Endothelial cell of umbilical vein (primary cell): ENCODE data around the gene CEACAM3. TPM values are rescaled to one million over a fixed set of nuclear protein-coding genes. Genes with fewer than 3 reads are reported as not detected.

ENCODE experiments used
- BruUV-seq: library from RNA; stranded (reverse); fragments of 400-500 nt; replicated peaks from 2 replicates; lab custom pipeline; 2021; lab: Mats Ljungman, UMichigan
- CTCF ChIA-PET: fragments of 300-600, 350-600 bp; sonication (Branson Sonifier 250); formaldehyde crosslinking; loops from one replicate; lab custom pipeline; 2021; ENCODE audit warnings: antibody characterized with exemption, inconsistent platforms; lab: Charles Lee
- POLR2A ChIA-PET: fragments of 300-600, 350-600 bp; sonication (Branson Sonifier 250); formaldehyde crosslinking; loops from one replicate; lab custom pipeline; 2021; ENCODE audit warnings: antibody characterized with exemption, inconsistent platforms; lab: Charles Lee
- DNase-seq: peaks from one replicate; pipeline ENCODE4 v3.0.0-alpha.2; 2011; ENCODE audit warnings: low read depth, low spot score
- FAIRE-seq: peaks from 2 replicates; lab custom pipeline; 2011; peaks lifted over from hg19 to GRCh38; lab: Jason Lieb, UNC
- H2AFZ ChIP-seq: 2 replicates; pipeline ENCODE4 v1.6.0; 2012; ENCODE audit warnings: low read depth, low read length, control low read depth, inconsistent platforms
- H3K27ac ChIP-seq: 2 replicates; pipeline ENCODE4 v1.5.1; 2011; ENCODE audit warnings: low read depth, mild to moderate bottlenecking, control low read depth, low read length, moderate library complexity; ENCODE audit not compliant: insufficient read depth
- H3K27me3 ChIP-seq, 2 experiments: 2 replicates each; pipeline versions ENCODE4 v1.6.0 to v1.6.1; 2011; ENCODE audit warnings: low read length in 2 of 2, mixed read lengths in 1 of 2; ENCODE audit not compliant: control insufficient read depth in 2 of 2, insufficient read depth in 2 of 2
- H3K36me3 ChIP-seq, 2 experiments: 2 replicates in 1 of 2; 3 replicates in 1 of 2; pipeline ENCODE4 v1.5.1; 2011; ENCODE audit warnings: low read length in 2 of 2, mild to moderate bottlenecking in 1 of 2, moderate library complexity in 1 of 2; ENCODE audit not compliant: control insufficient read depth in 2 of 2, insufficient read depth in 2 of 2; ENCODE audit errors: extremely low read depth in 1 of 2
- H3K4me1 ChIP-seq: 3 replicates; pipeline ENCODE4 v1.5.1; 2011; ENCODE audit warnings: mild to moderate bottlenecking, low read length; ENCODE audit not compliant: control insufficient read depth, insufficient read depth; ENCODE audit errors: extremely low read depth
- H3K4me2 ChIP-seq: 2 replicates; pipeline ENCODE4 v1.6.1; 2011; ENCODE audit warnings: low read length, control low read depth, mixed read lengths; ENCODE audit not compliant: insufficient read depth
- H3K4me3 ChIP-seq, 3 experiments: fragments of 200-600 bp in 1 of 3; sonication (generic), shearing (Covaris generic) in 1 of 3; replicated peaks in 1 of 3; 2 replicates each; pipeline ENCODE4 v1.5.1; 2011 to 2016; ENCODE audit warnings: control low read depth in 3 of 3, low read length in 3 of 3, mild to moderate bottlenecking in 2 of 3, inconsistent platforms in 1 of 3, low read depth in 1 of 3, moderate library complexity in 1 of 3; ENCODE audit not compliant: insufficient read depth in 1 of 3
- H3K79me2 ChIP-seq: 2 replicates; pipeline ENCODE4 v1.6.0; 2012; ENCODE audit warnings: low read length, inconsistent platforms; ENCODE audit not compliant: control insufficient read depth, insufficient read depth
- H3K9ac ChIP-seq: replicated peaks from 2 replicates; pipeline ENCODE3; 2011; ENCODE audit warnings: low read length, control low read depth; ENCODE audit not compliant: insufficient read depth; ENCODE audit errors: extremely low read depth
- H3K9me1 ChIP-seq: replicated peaks from 3 replicates; pipeline ENCODE4 v1.6.0; 2011; ENCODE audit warnings: mild to moderate bottlenecking, low read length; ENCODE audit not compliant: control insufficient read depth, insufficient read depth; ENCODE audit errors: extremely low read depth
- H3K9me3 ChIP-seq: replicated peaks from 2 replicates; pipeline ENCODE4 v1.5.1; 2012; ENCODE audit warnings: low read length, inconsistent platforms; ENCODE audit not compliant: control insufficient read depth, insufficient read depth
- H4K20me1 ChIP-seq: replicated peaks from 2 replicates; pipeline ENCODE3; 2011; ENCODE audit warnings: mild to moderate bottlenecking, low read length; ENCODE audit not compliant: control insufficient read depth, insufficient read depth; ENCODE audit errors: extremely low read depth
- CTCF ChIP-seq, 2 donors: IDR thresholded peaks; 1 replicate in 1 of 2; 2 replicates in 1 of 2; pipeline ENCODE4 v1.5.1; 2011; ENCODE audit warnings: low read length in 2 of 2, mild to moderate bottlenecking in 2 of 2, moderate library complexity in 2 of 2, control low read depth in 1 of 2, inconsistent platforms in 1 of 2, low read depth in 1 of 2; ENCODE audit not compliant: insufficient read depth in 1 of 2; ENCODE audit errors: extremely low read depth in 1 of 2
- EZH2 ChIP-seq: IDR thresholded peaks from 2 replicates; pipeline ENCODE4 v1.6.1; 2012; ENCODE audit warnings: borderline replicate concordance, low read depth, mild to moderate bottlenecking, moderate library complexity, low read length, inconsistent platforms; ENCODE audit not compliant: severe bottlenecking
- FOS ChIP-seq: IDR thresholded peaks from 2 replicates; pipeline ENCODE4 v1.6.1; 2011; ENCODE audit warnings: mild to moderate bottlenecking, low read length, moderate library complexity, borderline replicate concordance; ENCODE audit not compliant: insufficient read depth
- GATA2 ChIP-seq: IDR thresholded peaks from 2 replicates; pipeline ENCODE4 v1.7.0; 2011; ENCODE audit warnings: low read depth, mild to moderate bottlenecking, moderate library complexity, mixed read lengths, low read length; ENCODE audit not compliant: insufficient read length, insufficient read depth
- JUN ChIP-seq: IDR thresholded peaks from 2 replicates; pipeline ENCODE4 v1.6.1; 2011; ENCODE audit warnings: borderline replicate concordance, low read depth; ENCODE audit not compliant: insufficient read length, insufficient read depth
- MAX ChIP-seq: IDR thresholded peaks from 2 replicates; pipeline ENCODE4 v1.6.1; 2011; ENCODE audit not compliant: insufficient read depth, insufficient read length
- MYC ChIP-seq: IDR thresholded peaks from one replicate; pipeline ENCODE4 v1.6.1; 2011; ENCODE audit warnings: mild to moderate bottlenecking, low read depth, low read length
- POLR2A ChIP-seq: IDR thresholded peaks from 2 replicates; pipeline ENCODE4 v1.6.1; 2012; ENCODE audit warnings: low read depth, mild to moderate bottlenecking, control low read depth, low read length
- POLR2AphosphoS5 ChIP-seq: IDR thresholded peaks from 2 replicates; pipeline ENCODE4 v1.6.1; 2012; ENCODE audit warnings: low read depth, mild to moderate bottlenecking, control low read depth, low read length, moderate library complexity; ENCODE audit not compliant: insufficient read depth
- dilution Hi-C: fragments of 300-500 bp; cut with MboI; formaldehyde crosslinking; loops from one replicate; pipeline ENCODE4 v1.15.0; 2019; ENCODE audit warnings: low sequenced_read_pairs; ENCODE audit not compliant: extremely low pct_ligation_motif_present
- intact Hi-C: fragments of 100-400 bp; cut with micrococcal nuclease; formaldehyde crosslinking; loops from one replicate; pipeline ENCODE4 v1.10.0; 2022
- polyA plus RNA-seq, 4 experiments: library from polyadenylated mRNA; depleted of rRNA in 3 of 4; stranded (reverse) in 3 of 4; unstranded in 1 of 4; fragments of >200 nt; gene quantifications; 2 replicates each; pipeline versions ENCODE4 v1.2.1 to v1.2.3, GENCODE V29; 2011 to 2012; ENCODE audit warnings: missing spikeins in 1 of 4
- total RNA-seq: library from RNA; stranded (reverse); gene quantifications from 2 replicates; pipeline ENCODE4 v1.2.3, GENCODE V29; 2021

The CEACAM3 gene
- total and polyA plus RNA-seq, 2 donors (not counting 3 experiments of a cell fraction or from before 2014, with no cell fraction given): not detected

- FAIRE-seq (no peak), DNase-seq (no peak)
- H3K9me1 ChIP-seq: no peaks in the 10 kb centered on the region
- no peaks in the 10 kb centered on the region for H3K9me3 ChIP-seq
- H3K36me3 ChIP-seq: no peaks in the 10 kb centered on the region
- H2AFZ ChIP-seq: no peak overlapping the region
- ChIA-PET POLR2A (no interaction called here), CTCF (interaction anchor here (1.0 to 2.1 kb wide), 3 partner anchors 11 to 51 kb away, joined by 3 to 10 read pairs (median 6); no protein-coding TSS in a partner anchor)
- no peak overlapping the region for H3K4me2 ChIP-seq
- no peak overlapping the region for H3K27ac ChIP-seq
- no peaks in the 10 kb centered on the region for H3K4me1 ChIP-seq
- H3K9ac ChIP-seq: no peak overlapping the region
- BruUV-seq: no TSS peak
- dilution Hi-C loops (no loop called here), intact Hi-C loops (no loop called here)
- no peaks in the 10 kb centered on the region for H3K79me2 ChIP-seq
- TF ChIP-seq GATA2 (no peak), FOS (no peak), POLR2AphosphoS5 (no peak), MYC (no peak), EZH2 (no peak), POLR2A (no peak), MAX (no peak), JUN (no peak), CTCF (IDR thresholded peaks at IDR 0.05; ENCODE audit: extremely low read depth in 1 of 2, insufficient read depth in 1 of 2, low read depth in 1 of 2, low read length in 2 of 2) (no peak)
- no peaks in the 10 kb centered on the region for H4K20me1 ChIP-seq
- H3K4me3 ChIP-seq: no peak overlapping the region
- no peaks in the 10 kb centered on the region for H3K27me3 ChIP-seq
These were observed 7.9 kb downstream of the CEACAM3 start for GRCh38 chr19:41804336-41804735.
